Measurements from ENCODE around the gene AP4B1. TPM values are rescaled to one million over a fixed set of nuclear protein-coding genes. Genes with fewer than 3 reads are reported as not detected.

AP4B1 gene
- total and polyA plus RNA-seq, 2 donors (not counting 1 experiment from before 2014, with no cell fraction given): 52.2 to 55.2 TPM

GRCh38 chr1:113876176-113876575 is 28.4 kb downstream of the AP4B1 start:
- intact Hi-C loops (cut with micrococcal nuclease): no loop called here
- no peak overlapping the region for H2AFZ ChIP-seq (ENCODE audit: insufficient read depth, low read depth, low read length, poor library complexity, severe bottlenecking)
- ChIA-PET CTCF (interaction anchor here (0.8 to 2.8 kb wide), 8 partner anchors 9 to 41 kb away, joined by 3 to 16 read pairs (median 4); partner anchors contain the start of genes AP4B1 and DCLRE1B), POLR2A (no interaction called here)
- no peak for DNase-seq
- H3K9me3 Mint-ChIP-seq (ENCODE audit: insufficient read depth): no peaks in the 10 kb centered on the region
- no peak overlapping the region for H3K4me3 ChIP-seq (ENCODE audit: control extremely low read depth in 1 of 5, extremely low read depth in 1 of 5, insufficient read depth in 1 of 5, low read depth in 2 of 5, low read length in 4 of 5)
- peaks cover 2% of the 10 kb centered on the region for H3K79me2 ChIP-seq (ENCODE audit: control insufficient read depth, insufficient read depth, low read length)
- no peak for ATAC-seq (ENCODE audit: low read depth)
- H4K20me1 ChIP-seq (ENCODE audit: control insufficient read depth, insufficient read depth, low read length, poor library complexity, severe bottlenecking): no peaks in the 10 kb centered on the region
- no peak overlapping the region for H3K27ac ChIP-seq (ENCODE audit: low read length in 2 of 2)
- H3K36me3 ChIP-seq (replicated peaks in 1 of 2; ENCODE audit: control extremely low read depth in 1 of 2, control insufficient read depth in 1 of 2, extremely low read depth in 1 of 2, insufficient read depth in 2 of 2, low read length in 1 of 2): no peaks in the 10 kb centered on the region
- peaks cover 18 to 22% of the 10 kb centered on the region in 2 donors for H3K4me1 ChIP-seq (ENCODE audit: control insufficient read depth in 2 of 2, insufficient read depth in 2 of 2, low read length in 2 of 2)
- no peaks in the 10 kb centered on the region for H3K27me3 ChIP-seq (replicated peaks in 1 of 4; ENCODE audit: control extremely low read depth in 1 of 4, control insufficient read depth in 3 of 4, insufficient read depth in 4 of 4, low read length in 3 of 4)
- H3K4me3 Mint-ChIP-seq: no peak overlapping the region
- 97% methylated on average over 5 of the region's 5 CpGs for WGBS (ENCODE audit: insufficient coverage)
- H3K4me2 ChIP-seq (replicated peaks; ENCODE audit: low read depth, low read length, poor library complexity, severe bottlenecking): no peak overlapping the region
- no peak overlapping the region for H3K9ac ChIP-seq (ENCODE audit: low read length)
- no peak overlapping the region for H3K27ac Mint-ChIP-seq
- no peaks in the 10 kb centered on the region for H3K27me3 Mint-ChIP-seq
- H3K9me3 ChIP-seq (ENCODE audit: control extremely low read depth in 1 of 3, control insufficient read depth in 2 of 3, insufficient read depth in 1 of 3, low read length in 2 of 3): no peaks in the 10 kb centered on the region
- H3K4me1 Mint-ChIP-seq: peaks cover 30% of the 10 kb centered on the region
- TF ChIP-seq EZH2 (IDR thresholded peaks at IDR 0.05; ENCODE audit: borderline replicate concordance, insufficient read depth, low read depth, low read length, poor library complexity, severe bottlenecking): no peak
- no peak for TF ChIP-seq CTCF (IDR thresholded peaks at IDR 0.05)

- H4K20me1 ChIP-seq (ENCODE audit: control insufficient read depth, insufficient read depth, low read length, poor library complexity, severe bottlenecking): no peaks in the 10 kb centered on the region
- intact Hi-C loops (cut with micrococcal nuclease): no loop called here
- CTCF ChIA-PET: interaction anchor here (0.8 to 2.8 kb wide), 7 partner anchors 8 to 40 kb away, joined by 3 to 16 read pairs (median 5); partner anchors contain the start of genes AP4B1 and DCLRE1B
- H3K27ac ChIP-seq (ENCODE audit: low read length in 2 of 2): no peak overlapping the region
- H3K9ac ChIP-seq (ENCODE audit: low read length): no peak overlapping the region
- peaks cover 6% of the 10 kb centered on the region for H3K79me2 ChIP-seq (ENCODE audit: control insufficient read depth, insufficient read depth, low read length)
- H3K27me3 ChIP-seq (replicated peaks in 1 of 4; ENCODE audit: control extremely low read depth in 1 of 4, control insufficient read depth in 3 of 4, insufficient read depth in 4 of 4, low read length in 3 of 4): no peaks in the 10 kb centered on the region
- POLR2A ChIA-PET: interaction anchor here (0.6 kb wide), 1 partner anchor 15 kb away, joined by 8 read pairs; no protein-coding TSS in a partner anchor
- Mint-ChIP-seq H3K9me3 (ENCODE audit: insufficient read depth) (no peaks in the 10 kb centered on the region), H3K4me1 (peaks cover 33% of the 10 kb centered on the region), H3K4me3 (no peak overlapping the region), H3K27ac (no peak overlapping the region), H3K27me3 (no peaks in the 10 kb centered on the region)
- no CpG with 5 or more reads among the region's 2 CpGs for WGBS (ENCODE audit: insufficient coverage)
- no peak overlapping the region for H3K4me2 ChIP-seq (replicated peaks; ENCODE audit: low read depth, low read length, poor library complexity, severe bottlenecking)
- H3K4me3 ChIP-seq (ENCODE audit: control extremely low read depth in 1 of 5, extremely low read depth in 1 of 5, insufficient read depth in 1 of 5, low read depth in 2 of 5, low read length in 4 of 5): no peak overlapping the region
- DNase-seq (no peak), ATAC-seq (ENCODE audit: low read depth) (no peak)
- no peak for TF ChIP-seq EZH2 (IDR thresholded peaks at IDR 0.05; ENCODE audit: borderline replicate concordance, insufficient read depth, low read depth, low read length, poor library complexity, severe bottlenecking)
- TF ChIP-seq CTCF (IDR thresholded peaks at IDR 0.05): no peak
- no peaks in the 10 kb centered on the region for H3K36me3 ChIP-seq (replicated peaks in 1 of 2; ENCODE audit: control extremely low read depth in 1 of 2, control insufficient read depth in 1 of 2, extremely low read depth in 1 of 2, insufficient read depth in 2 of 2, low read length in 1 of 2)
- no peaks in the 10 kb centered on the region for H3K9me3 ChIP-seq (ENCODE audit: control extremely low read depth in 1 of 3, control insufficient read depth in 2 of 3, insufficient read depth in 1 of 3, low read length in 2 of 3)
- no peak overlapping the region for H2AFZ ChIP-seq (ENCODE audit: insufficient read depth, low read depth, low read length, poor library complexity, severe bottlenecking)
- peaks cover 21 to 23% of the 10 kb centered on the region in 2 donors for H3K4me1 ChIP-seq (ENCODE audit: control insufficient read depth in 2 of 2, insufficient read depth in 2 of 2, low read length in 2 of 2)
Observed at GRCh38 chr1:113875714-113876113, 28.9 kb downstream of the AP4B1 start.
